Thymus (tissue), 11 donors: ENCODE measurements around the gene GAMT. TPM values are rescaled to one million over a fixed set of nuclear protein-coding genes. Genes with fewer than 3 reads are reported as not detected.

Experiments used
- DNase-seq, 9 donors: peaks; one replicate each; pipeline ENCODE4 v3.0.0-alpha.2; 2013; ENCODE audit warnings: low spot score in 9 of 9, low read depth in 6 of 9, missing footprints in 1 of 9
- H3K27ac ChIP-seq, 2 donors: one replicate each; pipeline ENCODE4 v1.5.1; 2013; ENCODE audit warnings: control low read depth in 1 of 2, low read depth in 1 of 2, low read length in 1 of 2, mild to moderate bottlenecking in 1 of 2, moderate library complexity in 1 of 2
- H3K27me3 ChIP-seq, 2 donors: one replicate each; pipeline ENCODE4 v1.5.1; 2013; ENCODE audit warnings: low read length in 1 of 2; ENCODE audit not compliant: control insufficient read depth in 2 of 2, insufficient read depth in 1 of 2
- H3K36me3 ChIP-seq, 2 donors: one replicate each; pipeline ENCODE4 v1.5.1; 2013; ENCODE audit warnings: low read length in 1 of 2, mild to moderate bottlenecking in 1 of 2, moderate library complexity in 1 of 2; ENCODE audit not compliant: control insufficient read depth in 2 of 2, insufficient read depth in 2 of 2
- H3K4me1 ChIP-seq, 2 donors: one replicate each; pipeline ENCODE4 v1.5.1; 2013; ENCODE audit warnings: low read length in 2 of 2; ENCODE audit not compliant: control insufficient read depth in 2 of 2, insufficient read depth in 2 of 2
- H3K4me3 ChIP-seq, 2 donors: one replicate each; pipeline ENCODE4 v1.5.1; 2013; ENCODE audit warnings: low read length in 2 of 2, control low read depth in 1 of 2, mild to moderate bottlenecking in 1 of 2
- H3K9me3 ChIP-seq, 2 donors: one replicate each; pipeline ENCODE4 v1.5.1; 2013; ENCODE audit warnings: low read length in 1 of 2, mild to moderate bottlenecking in 1 of 2; ENCODE audit not compliant: control insufficient read depth in 2 of 2, insufficient read depth in 1 of 2
- WGBS: extraction: QIAGEN DNeasy Blood & Tissue Kit; methylation state at CpG from one replicate; pipeline ENCODE4 v1.1.7; 2013; 5-methylcytosine and 5-hydroxymethylcytosine counted together
- polyA plus RNA-seq: library from polyadenylated mRNA; stranded (reverse); fragments of 200-250 nt; gene quantifications from one replicate; pipeline ENCODE4 v1.2.3, GENCODE V29; 2013
- total RNA-seq: library from RNA; stranded (reverse); fragments of 120-200 nt; gene quantifications from one replicate; pipeline ENCODE4 v1.2.4, GENCODE V29; 2013
- donor health status: healthy.

The GAMT gene
- total and polyA plus RNA-seq, 2 donors: 19.1 to 27.7 TPM

DNA sequence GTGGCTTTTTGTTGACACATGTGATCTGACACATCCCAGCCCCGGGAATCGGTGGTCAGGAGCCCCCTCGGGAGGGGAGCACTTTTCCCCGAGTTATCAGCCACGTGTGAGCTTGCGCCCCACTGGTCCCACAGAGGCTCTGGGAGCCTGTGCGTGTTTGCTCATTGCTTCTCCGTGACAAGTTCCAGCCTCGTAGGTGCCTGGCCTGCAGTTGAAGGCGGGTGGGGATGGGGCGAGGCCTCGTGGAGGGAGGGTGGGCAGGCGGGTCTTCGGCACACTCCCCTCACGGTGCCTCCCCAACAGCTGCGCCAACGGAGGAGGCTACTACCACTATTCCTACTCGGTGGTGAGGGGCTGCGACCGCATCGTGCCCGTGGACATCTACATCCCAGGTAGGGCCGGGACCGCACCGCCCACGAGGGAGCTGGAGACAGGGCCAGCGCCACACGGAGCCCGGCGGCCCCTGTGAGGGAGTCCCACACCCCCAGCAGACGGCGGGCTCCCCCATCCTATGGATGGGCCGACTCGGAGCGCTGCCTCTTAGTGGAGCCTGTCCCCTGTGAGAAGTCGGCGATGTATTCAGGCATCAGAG lies 8.3 kb downstream of the GAMT start:
- H3K4me3 ChIP-seq: no peak overlapping the region
- H3K27me3 ChIP-seq: no peaks in the 10 kb centered on the region
- peaks cover 0 to 3% of the 10 kb centered on the region in 2 donors for H3K9me3 ChIP-seq
- no peak for DNase-seq
- WGBS: 98% methylated on average over 37 of the region's 37 CpGs
- no peak overlapping the region for H3K27ac ChIP-seq
- peaks cover 52 to 58% of the 10 kb centered on the region in 2 donors for H3K36me3 ChIP-seq
- peaks cover 0 to 15% of the 10 kb centered on the region in 2 donors for H3K4me1 ChIP-seq

- H3K36me3 ChIP-seq: peaks cover 53 to 58% of the 10 kb centered on the region in 2 donors
Measured at GRCh38 chr19:1392407-1392806, 8.9 kb downstream of the GAMT start.

DNA sequence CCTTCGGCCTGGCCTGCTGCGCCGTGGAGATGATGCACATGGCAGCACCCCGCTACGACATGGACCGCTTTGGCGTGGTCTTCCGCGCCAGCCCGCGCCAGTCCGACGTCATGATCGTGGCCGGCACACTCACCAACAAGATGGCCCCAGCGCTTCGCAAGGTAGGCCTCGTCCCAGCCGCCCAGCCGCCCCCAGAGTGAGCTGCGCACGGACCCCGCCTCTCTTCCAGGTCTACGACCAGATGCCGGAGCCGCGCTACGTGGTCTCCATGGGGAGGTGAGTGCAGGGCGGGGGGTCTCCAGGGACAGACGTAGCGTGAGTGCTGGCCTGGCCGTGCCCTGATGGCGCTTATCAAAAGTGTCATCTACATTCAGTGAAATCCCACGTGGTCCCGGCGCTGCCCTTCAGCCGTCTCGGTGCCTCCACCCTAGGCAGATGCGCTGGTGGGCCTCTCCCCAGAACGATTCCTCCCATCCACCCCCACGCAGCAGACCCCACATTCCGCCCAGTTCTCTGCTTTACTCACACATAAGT lies 10.4 kb downstream of the GAMT start:
- Histone ChIP-seq H3K27ac (no peak overlapping the region), H3K4me1 (peaks cover 0 to 8% of the 10 kb centered on the region in 2 donors), H3K36me3 (peaks cover 61 to 63% of the 10 kb centered on the region in 2 donors), H3K4me3 (no peak overlapping the region), H3K27me3 (no peaks in the 10 kb centered on the region), H3K9me3 (peaks cover 0 to 3% of the 10 kb centered on the region in 2 donors)
- 97% methylated on average over 42 of the region's 42 CpGs for WGBS
- DNase-seq: no peak

More at GRCh38 chr19:1392407-1392806, 8.9 kb downstream of the GAMT start:
- Histone ChIP-seq H3K27me3 (no peaks in the 10 kb centered on the region), H3K4me1 (peaks cover 0 to 15% of the 10 kb centered on the region in 2 donors), H3K27ac (no peak overlapping the region), H3K9me3 (peaks cover 0 to 3% of the 10 kb centered on the region in 2 donors), H3K4me3 (no peak overlapping the region)
- no peak for DNase-seq
- 97% methylated on average over 15 of the region's 15 CpGs for WGBS

GRCh38 chr19:1389033-1389940 lies 12.1 kb downstream of the GAMT start:
- WGBS: 97% methylated on average over 39 of the region's 39 CpGs
- Histone ChIP-seq H3K4me3 (no peak overlapping the region), H3K9me3 (peaks cover 0 to 4% of the 10 kb centered on the region in 2 donors), H3K27ac (no peak overlapping the region), H3K36me3 (peaks cover 57 to 60% of the 10 kb centered on the region in 2 donors), H3K27me3 (no peaks in the 10 kb centered on the region), H3K4me1 (peaks cover 7 to 8% of the 10 kb centered on the region in 2 donors)
- DNase-seq: no peak

- H3K27ac ChIP-seq: no peak overlapping the region
Measured at GRCh38 chr19:1388637-1389026, 12.7 kb downstream of the GAMT start.

GRCh38 chr19:1387684-1388636 lies 13.4 kb downstream of the GAMT start:
- no peak for DNase-seq
- H3K4me1 ChIP-seq: peaks cover 10 to 12% of the 10 kb centered on the region in 2 donors
- H3K4me3 ChIP-seq: no peak overlapping the region
- peaks cover 45 to 48% of the 10 kb centered on the region in 2 donors for H3K36me3 ChIP-seq
- peaks cover 0 to 7% of the 10 kb centered on the region in 2 donors for H3K9me3 ChIP-seq
- 96% methylated on average over 45 of the region's 45 CpGs for WGBS
- H3K27ac ChIP-seq: no peak overlapping the region
- H3K27me3 ChIP-seq: no peaks in the 10 kb centered on the region

More at GRCh38 chr19:1388637-1389026, 12.7 kb downstream of the GAMT start:
- WGBS: 99% methylated on average over 17 of the region's 17 CpGs
- Histone ChIP-seq H3K9me3 (peaks cover 0 to 7% of the 10 kb centered on the region in 2 donors), H3K4me3 (no peak overlapping the region), H3K27me3 (no peaks in the 10 kb centered on the region), H3K4me1 (peaks cover 10% of the 10 kb centered on the region in 2 donors), H3K36me3 (peaks cover 51 to 55% of the 10 kb centered on the region in 2 donors)
- no peak for DNase-seq

GRCh38 chr19:1386945-1387683 lies 14.2 kb downstream of the GAMT start:
- no peak overlapping the region for H3K4me3 ChIP-seq
- peaks cover 37 to 40% of the 10 kb centered on the region in 2 donors for H3K36me3 ChIP-seq
- H3K4me1 ChIP-seq: peaks cover 10 to 12% of the 10 kb centered on the region in 2 donors
- H3K27me3 ChIP-seq: peaks cover 0 to 2% of the 10 kb centered on the region in 2 donors
- H3K9me3 ChIP-seq: peaks cover 0 to 7% of the 10 kb centered on the region in 2 donors
- 97% methylated on average over 39 of the region's 39 CpGs for WGBS
- no peak for DNase-seq
- no peak overlapping the region for H3K27ac ChIP-seq

GRCh38 chr19:1385816-1386215 lies 15.5 kb downstream of the GAMT start:
- no peak for DNase-seq
- WGBS: 97% methylated on average over 3 of the region's 3 CpGs
- Histone ChIP-seq H3K36me3 (peaks cover 29 to 32% of the 10 kb centered on the region in 2 donors), H3K4me3 (no peak overlapping the region), H3K27ac (no peak overlapping the region), H3K9me3 (peaks cover 0 to 7% of the 10 kb centered on the region in 2 donors), H3K27me3 (peaks cover 0 to 11% of the 10 kb centered on the region in 2 donors), H3K4me1 (peaks cover 10 to 12% of the 10 kb centered on the region in 2 donors)
